T-helper 2 cell treated with Interferon-gamma antibody and Interleukin-4, amounts not matched to agents 5 μg/mL and 100 μg/mL, for 36 hours (primary cell): Measurements from ENCODE around the gene NECAB3.

Experiments used
- DNase-seq: peaks from one replicate; pipeline ENCODE4 v3.0.0; 2021; ENCODE audit warnings: low spot score
- H3K27ac Mint-ChIP-seq: one replicate; pipeline ENCODE4 v1.8.0; 2021; ENCODE audit warnings: mild to moderate bottlenecking, mixed read lengths
- H3K27me3 Mint-ChIP-seq: one replicate; pipeline ENCODE4 v1.8.0; 2021; ENCODE audit warnings: low read depth, mixed read lengths
- H3K36me3 Mint-ChIP-seq: one replicate; pipeline ENCODE4 v1.8.0; 2021; ENCODE audit warnings: low read depth, mixed read lengths
- H3K4me1 Mint-ChIP-seq: one replicate; pipeline ENCODE4 v1.8.0; 2021; ENCODE audit warnings: low read depth, mixed read lengths
- H3K4me3 Mint-ChIP-seq: one replicate; pipeline ENCODE4 v1.8.0; 2022; ENCODE audit warnings: mild to moderate bottlenecking, moderate library complexity, mixed read lengths
- H3K9me3 Mint-ChIP-seq: one replicate; pipeline ENCODE4 v1.8.0; 2021; ENCODE audit warnings: mixed read lengths

Gene NECAB3

DNA sequence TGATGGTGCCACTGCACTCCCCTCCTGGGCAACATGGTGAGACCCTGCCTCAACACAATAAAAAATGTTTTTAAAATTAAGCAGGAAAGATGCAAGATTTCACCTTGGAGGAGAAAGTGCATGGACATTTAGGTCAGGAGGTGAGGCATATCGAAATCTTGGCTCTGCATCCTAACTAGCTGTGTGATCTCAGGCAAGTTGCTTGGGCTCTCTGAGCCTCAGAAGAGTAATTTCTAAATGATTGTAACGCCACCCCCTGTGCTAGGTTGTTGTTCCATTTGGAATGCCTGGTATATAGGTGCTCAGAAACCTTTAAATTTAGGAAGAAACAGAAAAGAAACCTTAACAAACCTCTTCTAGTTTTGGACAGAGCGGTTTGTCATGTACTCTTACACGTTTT is 48.0 kb downstream of the NECAB3 start:
- peaks cover 55% of the 10 kb centered on the region for H3K36me3 Mint-ChIP-seq
- no peak overlapping the region for H3K27ac Mint-ChIP-seq
- H3K4me1 Mint-ChIP-seq, result peaks cover 4% of the 10 kb centered on the region
- H3K4me3 Mint-ChIP-seq, result no peak overlapping the region
- H3K27me3 Mint-ChIP-seq, result no peaks in the 10 kb centered on the region
- no peaks in the 10 kb centered on the region for H3K9me3 Mint-ChIP-seq
- no peak for DNase-seq

- H3K27me3 Mint-ChIP-seq, result no peaks in the 10 kb centered on the region
- H3K4me1 Mint-ChIP-seq, result peaks cover 4% of the 10 kb centered on the region
- no peaks in the 10 kb centered on the region for H3K9me3 Mint-ChIP-seq
- H3K27ac Mint-ChIP-seq, result no peak overlapping the region
- H3K36me3 Mint-ChIP-seq, result peaks cover 46% of the 10 kb centered on the region
- H3K4me3 Mint-ChIP-seq, result no peak overlapping the region
- DNase-seq, result no peak
These were observed 49.8 kb downstream of the NECAB3 start for GRCh38 chr20:33624399-33624798.

DNA sequence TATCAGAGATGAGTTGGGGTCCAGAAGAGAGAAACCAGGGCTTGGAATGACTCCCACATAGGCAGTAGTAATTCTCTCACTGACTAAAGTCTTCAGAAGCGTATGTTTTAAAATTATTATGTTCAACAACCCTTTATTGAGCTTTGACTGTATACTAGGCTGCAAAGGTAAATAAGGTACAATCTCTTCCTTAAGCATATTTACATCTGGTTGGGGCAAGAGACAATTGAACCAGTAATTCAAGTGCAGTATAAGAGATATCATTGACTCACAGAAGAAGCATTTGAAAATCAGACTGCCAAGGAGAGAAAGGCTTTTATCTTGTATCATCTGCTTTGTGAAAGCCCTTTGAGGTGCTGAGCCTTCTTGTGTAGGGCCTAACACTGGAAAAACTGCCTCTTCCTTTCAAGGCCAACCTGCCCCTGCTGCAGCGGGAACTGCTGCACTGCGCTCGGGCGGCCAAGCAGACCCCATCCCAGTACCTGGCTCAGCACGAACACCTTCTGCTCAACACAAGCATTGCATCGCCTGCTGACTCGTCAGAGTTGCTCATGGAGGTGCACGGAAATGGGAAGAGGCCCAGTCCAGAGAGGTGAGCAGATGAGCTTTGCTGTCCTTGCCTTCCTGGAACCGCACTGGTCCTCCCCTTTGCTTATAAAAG is 51.4 kb downstream of the NECAB3 start:
- peaks cover 34% of the 10 kb centered on the region for H3K36me3 Mint-ChIP-seq
- DNase-seq, result no peak
- H3K4me1 Mint-ChIP-seq, result peaks cover 4% of the 10 kb centered on the region
- H3K27ac Mint-ChIP-seq, result no peak overlapping the region
- H3K27me3 Mint-ChIP-seq, result no peaks in the 10 kb centered on the region
- no peaks in the 10 kb centered on the region for H3K9me3 Mint-ChIP-seq
- no peak overlapping the region for H3K4me3 Mint-ChIP-seq

- Mint-ChIP-seq H3K4me3 (no peak overlapping the region), H3K27ac (no peak overlapping the region), H3K36me3 (peaks cover 26% of the 10 kb centered on the region)
These were observed 52.4 kb downstream of the NECAB3 start for GRCh38 chr20:33621717-33622400.

DNA sequence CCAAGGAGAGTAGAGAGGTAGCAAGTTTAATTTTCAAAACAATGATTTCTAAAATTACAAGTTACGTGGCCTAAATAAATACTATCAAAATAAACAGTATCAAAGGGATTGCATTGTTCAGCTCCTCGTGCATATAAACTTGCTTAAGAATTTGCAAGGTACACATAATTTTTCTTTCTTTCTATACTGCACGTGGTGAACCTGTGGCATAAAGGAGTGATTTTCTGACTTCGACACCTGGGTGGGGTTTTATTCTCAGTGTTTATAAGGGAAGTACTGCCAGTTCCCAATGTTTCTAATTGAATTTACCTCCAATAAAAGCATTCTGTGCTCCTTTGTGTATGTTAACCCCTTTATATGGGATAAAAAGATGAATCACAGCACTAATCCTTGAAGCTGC is 62.2 kb downstream of the NECAB3 start:
- Mint-ChIP-seq H3K27ac (no peak overlapping the region), H3K9me3 (no peaks in the 10 kb centered on the region), H3K4me1 (peaks cover 4% of the 10 kb centered on the region), H3K27me3 (no peaks in the 10 kb centered on the region), H3K4me3 (no peak overlapping the region), H3K36me3 (peaks cover 23% of the 10 kb centered on the region)
- DNase-seq, result no peak

More at GRCh38 chr20:33621717-33622400, 52.4 kb downstream of the NECAB3 start:
- no peak for DNase-seq
- Mint-ChIP-seq H3K27me3 (no peaks in the 10 kb centered on the region), H3K9me3 (no peaks in the 10 kb centered on the region), H3K4me1 (peaks cover 4% of the 10 kb centered on the region)

DNA sequence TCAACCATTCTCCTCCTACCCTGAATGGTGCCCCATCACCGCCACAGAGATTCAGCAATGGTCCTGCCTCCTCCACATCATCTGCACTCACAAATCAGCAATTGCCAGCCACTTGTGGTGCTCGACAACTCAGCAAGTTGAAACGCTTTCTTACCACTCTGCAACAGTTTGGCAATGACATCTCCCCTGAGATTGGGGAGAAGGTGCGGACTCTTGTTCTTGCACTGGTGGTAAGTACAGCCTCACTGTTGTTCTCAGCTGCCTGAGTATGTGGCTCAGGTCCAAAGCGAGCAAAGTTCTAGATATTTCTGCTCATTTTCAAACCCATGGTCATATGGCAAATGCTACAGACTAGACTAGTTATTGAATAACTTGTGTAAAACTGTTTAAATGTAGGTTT is 63.1 kb downstream of the NECAB3 start:
- no peak overlapping the region for H3K27ac Mint-ChIP-seq

GRCh38 chr20:33609504-33609903 is 64.7 kb downstream of the NECAB3 start:
- H3K9me3 Mint-ChIP-seq, result no peaks in the 10 kb centered on the region
- DNase-seq, result no peak
- H3K27me3 Mint-ChIP-seq, result no peaks in the 10 kb centered on the region
- H3K4me3 Mint-ChIP-seq, result no peak overlapping the region
- H3K27ac Mint-ChIP-seq, result no peak overlapping the region
- H3K4me1 Mint-ChIP-seq, result peaks cover 10% of the 10 kb centered on the region
- H3K36me3 Mint-ChIP-seq, result peaks cover 20% of the 10 kb centered on the region

More for the DNA sequence above, 63.1 kb downstream of the NECAB3 start:
- no peaks in the 10 kb centered on the region for H3K27me3 Mint-ChIP-seq
- peaks cover 8% of the 10 kb centered on the region for H3K4me1 Mint-ChIP-seq
- no peak for DNase-seq
- no peaks in the 10 kb centered on the region for H3K9me3 Mint-ChIP-seq
- peaks cover 22% of the 10 kb centered on the region for H3K36me3 Mint-ChIP-seq
- no peak overlapping the region for H3K4me3 Mint-ChIP-seq
